Large intestine (tissue), 3 donors: ENCODE results near the gene PPTC7. TPM values are rescaled to one million over a fixed set of nuclear protein-coding genes. Genes with fewer than 3 reads are reported as not detected.
"Not testable (repeated sequence)": the region's sequence is repeated elsewhere in the genome, so short reads cannot be mapped to it uniquely, and the experiment has no call there.

Experiments used
- DNase-seq, 2 donors: peaks; one replicate each; pipeline versions ENCODE4 v3.0.0 to v3.0.0-alpha.2; 2013
- H3K27ac ChIP-seq: one replicate; pipeline ENCODE4 v1.5.1; 2013; ENCODE audit warnings: low read length
- H3K27me3 ChIP-seq: 2 replicates; pipeline ENCODE4 v1.6.1; 2013; ENCODE audit warnings: low read length; ENCODE audit not compliant: control insufficient read depth, insufficient read depth
- H3K36me3 ChIP-seq: 2 replicates; pipeline ENCODE4 v1.6.1; 2013; ENCODE audit warnings: low read length; ENCODE audit not compliant: control insufficient read depth, insufficient read depth
- H3K4me1 ChIP-seq: one replicate; pipeline ENCODE4 v1.6.1; 2013; ENCODE audit warnings: low read length; ENCODE audit not compliant: control insufficient read depth, insufficient read depth
- H3K4me3 ChIP-seq: one replicate; pipeline ENCODE4 v1.5.1; 2013; ENCODE audit warnings: low read length
- H3K9me3 ChIP-seq: one replicate; pipeline ENCODE4 v1.6.1; 2013; ENCODE audit warnings: mild to moderate bottlenecking, low read depth, low read length, moderate library complexity; ENCODE audit not compliant: control insufficient read depth
- WGBS: methylation state at CpG from one replicate; pipeline ENCODE4 v1.1.5; 2013; ENCODE audit warnings: low lambda C conversion rate; ENCODE audit not compliant: insufficient coverage; 5-methylcytosine and 5-hydroxymethylcytosine counted together
- polyA plus RNA-seq: library from polyadenylated mRNA; unstranded; fragments of 120-200 nt; gene quantifications from one replicate; pipeline ENCODE4 v1.2.1, GENCODE V29; 2013

Gene PPTC7
- polyA plus RNA-seq, 1 donor = 20.5 TPM

- H3K27me3 ChIP-seq, DNase-seq: not testable (repeated sequence)
- peaks cover 25% of the 10 kb centered on the region for H3K4me1 ChIP-seq
Observed at GRCh38 chr12:110562386-110562785, 20.7 kb downstream of the PPTC7 start.

DNA sequence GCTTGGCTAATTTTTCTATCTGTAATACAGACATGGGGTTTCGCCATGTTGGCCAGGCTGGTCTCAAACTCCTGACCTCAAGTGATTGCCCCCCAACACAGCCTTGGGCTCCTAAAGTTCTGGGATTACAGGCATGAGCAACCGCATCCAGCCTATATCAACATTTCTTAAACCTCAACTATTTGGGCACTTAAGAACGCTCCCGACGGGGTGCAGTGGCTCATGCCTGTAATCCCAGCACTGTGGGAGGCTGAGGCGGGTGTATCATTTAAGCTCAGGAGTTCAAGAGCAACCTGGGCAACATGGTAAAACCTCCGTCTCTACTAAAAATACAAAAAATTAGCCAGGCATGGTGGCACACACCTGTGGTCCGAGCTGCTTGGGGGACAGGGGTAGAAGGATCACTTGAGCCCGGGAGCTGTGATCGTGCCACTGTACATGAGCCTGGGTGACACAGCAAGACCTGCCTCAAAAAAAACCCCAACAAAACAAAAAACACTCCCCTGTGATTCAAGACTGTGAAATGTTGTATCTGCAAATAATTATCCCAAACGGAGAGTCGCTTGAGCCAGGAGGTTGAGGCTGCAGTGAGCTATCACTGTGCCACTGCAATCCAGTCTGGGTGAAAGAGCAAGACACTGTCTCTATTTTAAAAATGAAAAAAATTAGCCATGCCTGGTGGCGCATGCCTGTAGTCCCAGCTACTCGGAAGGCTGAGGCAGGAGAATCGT is 21.5 kb downstream of the PPTC7 start:
- WGBS = 88% methylated on average over 3 of the region's 15 CpGs
- H3K36me3 ChIP-seq = no peaks in the 10 kb centered on the region
- H3K27ac ChIP-seq = no peak overlapping the region
- no peak for DNase-seq
- H3K27me3 ChIP-seq = no peaks in the 10 kb centered on the region
- H3K4me3 ChIP-seq = no peak overlapping the region
- H3K4me1 ChIP-seq = peaks cover 25% of the 10 kb centered on the region
- no peaks in the 10 kb centered on the region for H3K9me3 ChIP-seq

More at GRCh38 chr12:110562386-110562785, 20.7 kb downstream of the PPTC7 start:
- not testable (repeated sequence) for H3K4me3 ChIP-seq, H3K9me3 ChIP-seq, H3K36me3 ChIP-seq, H3K27ac ChIP-seq
- WGBS = no CpG with 5 or more reads among the region's 5 CpGs

- Histone ChIP-seq H3K9me3 (no peaks in the 10 kb centered on the region), H3K27me3 (no peaks in the 10 kb centered on the region), H3K4me3 (no peak overlapping the region), H3K27ac (no peak overlapping the region), H3K36me3 (no peaks in the 10 kb centered on the region), H3K4me1 (peaks cover 19% of the 10 kb centered on the region)
- no peak for DNase-seq
- WGBS = no CpG with 5 or more reads among the region's 1 CpG
Observed at GRCh38 chr12:110560946-110561345, 22.2 kb downstream of the PPTC7 start.

- Histone ChIP-seq H3K27ac (no peak overlapping the region), H3K4me3 (no peak overlapping the region), H3K4me1 (peaks cover 15% of the 10 kb centered on the region), H3K9me3 (no peaks in the 10 kb centered on the region), H3K27me3 (no peaks in the 10 kb centered on the region), H3K36me3 (no peaks in the 10 kb centered on the region)
- no peak for DNase-seq
- WGBS = 86% methylated on average over 2 of the region's 5 CpGs
Observed at GRCh38 chr12:110560048-110560447, 23.1 kb downstream of the PPTC7 start.

DNA sequence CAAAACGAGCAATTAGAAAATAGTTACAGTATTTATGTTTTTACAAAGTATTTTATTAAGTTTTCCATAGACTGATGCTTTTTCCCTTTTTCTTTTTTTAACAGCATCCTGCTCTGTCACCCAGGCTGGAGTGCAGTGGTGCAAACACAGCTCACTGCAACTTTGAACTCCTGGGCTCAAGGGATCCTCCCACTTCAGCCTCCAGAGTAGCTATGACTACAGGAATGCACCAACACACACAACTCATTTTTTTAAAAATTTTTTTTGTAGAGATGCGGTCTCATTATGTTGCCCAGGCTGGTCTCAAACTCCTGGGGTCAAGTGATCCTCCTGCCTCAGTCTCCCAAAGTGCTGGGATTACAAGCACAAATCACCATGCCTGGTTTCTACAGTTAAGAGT is 24.2 kb downstream of the PPTC7 start:
- H3K9me3 ChIP-seq, H3K36me3 ChIP-seq, DNase-seq, H3K4me3 ChIP-seq, H3K27ac ChIP-seq, H3K27me3 ChIP-seq: not testable (repeated sequence)
- WGBS = 100% methylated on average over 1 of the region's 2 CpGs
- H3K4me1 ChIP-seq = peaks cover 10% of the 10 kb centered on the region

DNA sequence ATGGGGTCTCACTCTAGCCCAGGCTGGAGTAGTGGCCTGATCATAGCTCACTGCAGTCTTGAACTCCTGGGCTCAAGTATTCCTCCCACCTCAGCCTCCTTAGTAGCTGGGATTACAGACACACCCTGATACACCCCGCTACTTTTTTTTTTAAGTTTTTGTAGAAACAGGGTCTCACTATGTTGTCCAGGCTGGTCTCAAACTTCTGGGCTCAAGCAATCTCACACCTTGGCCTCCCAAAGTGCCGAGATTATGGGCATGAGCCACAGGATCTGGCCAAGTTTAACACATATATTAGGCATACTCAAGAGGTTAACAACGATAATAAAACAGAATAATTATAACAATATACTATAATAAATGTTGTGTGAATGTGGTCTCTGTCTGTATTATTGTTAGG is 25.8 kb downstream of the PPTC7 start:
- no peak overlapping the region for H3K27ac ChIP-seq
- DNase-seq = no peak
- no peaks in the 10 kb centered on the region for H3K4me1 ChIP-seq
- H3K4me3 ChIP-seq = no peak overlapping the region
- H3K9me3 ChIP-seq = no peaks in the 10 kb centered on the region
- no CpG with 5 or more reads among the region's 3 CpGs for WGBS
- no peaks in the 10 kb centered on the region for H3K27me3 ChIP-seq
- H3K36me3 ChIP-seq = no peaks in the 10 kb centered on the region

GRCh38 chr12:110556705-110557104 is 26.4 kb downstream of the PPTC7 start:
- DNase-seq = no peak
- H3K27ac ChIP-seq = no peak overlapping the region
- no peaks in the 10 kb centered on the region for H3K4me1 ChIP-seq
- WGBS = 100% methylated on average over 2 of the region's 10 CpGs
- no peaks in the 10 kb centered on the region for H3K36me3 ChIP-seq
- H3K9me3 ChIP-seq = no peaks in the 10 kb centered on the region
- no peak overlapping the region for H3K4me3 ChIP-seq
- no peaks in the 10 kb centered on the region for H3K27me3 ChIP-seq

- no peaks in the 10 kb centered on the region for H3K27me3 ChIP-seq
- peaks cover 2% of the 10 kb centered on the region for H3K36me3 ChIP-seq
- no peaks in the 10 kb centered on the region for H3K9me3 ChIP-seq
- no peak overlapping the region for H3K27ac ChIP-seq
- H3K4me3 ChIP-seq = no peak overlapping the region
- 27% methylated on average over 3 of the region's 8 CpGs for WGBS
- no peak for DNase-seq
- no peaks in the 10 kb centered on the region for H3K4me1 ChIP-seq
Observed at GRCh38 chr12:110555577-110556406, 27.3 kb downstream of the PPTC7 start.

- no peak overlapping the region for H3K27ac ChIP-seq
- peaks cover 5% of the 10 kb centered on the region for H3K36me3 ChIP-seq
- no peaks in the 10 kb centered on the region for H3K27me3 ChIP-seq
- no peaks in the 10 kb centered on the region for H3K9me3 ChIP-seq
- no peaks in the 10 kb centered on the region for H3K4me1 ChIP-seq
- no peak overlapping the region for H3K4me3 ChIP-seq
- DNase-seq = no peak
- 63% methylated on average over 1 of the region's 3 CpGs for WGBS
Observed at GRCh38 chr12:110554184-110554583, 28.9 kb downstream of the PPTC7 start.

DNA sequence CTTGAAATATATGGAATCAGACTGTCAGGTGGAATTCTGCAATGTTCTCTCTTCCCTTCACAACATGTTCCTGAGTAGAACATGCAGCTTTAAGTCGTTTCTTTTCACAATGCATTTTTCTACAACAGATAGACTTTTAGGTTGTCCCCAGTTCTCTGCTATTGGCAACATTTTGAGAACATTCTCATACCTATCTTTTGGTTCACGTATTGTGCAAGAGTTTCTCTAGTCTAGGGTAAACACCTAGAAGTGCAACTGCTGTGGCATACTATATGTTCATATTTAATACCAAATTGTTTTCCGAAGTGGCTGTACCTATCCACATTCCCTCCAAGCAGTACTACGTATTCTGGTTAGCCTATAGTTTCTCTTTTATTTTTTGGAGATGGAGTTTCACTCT is 32.1 kb downstream of the PPTC7 start:
- Histone ChIP-seq H3K9me3 (no peaks in the 10 kb centered on the region), H3K4me1 (no peaks in the 10 kb centered on the region), H3K27ac (no peak overlapping the region), H3K4me3 (no peak overlapping the region), H3K36me3 (peaks cover 6% of the 10 kb centered on the region), H3K27me3 (no peaks in the 10 kb centered on the region)
- no CpG with 5 or more reads among the region's 4 CpGs for WGBS
- DNase-seq = no peak
